ENCODE results near the gene ZNF496.
A peak's percentile ranks its signal among the peaks of the same experiment; 100 is the strongest.
"Not testable (repeated sequence)": the region's sequence is repeated elsewhere in the genome, so short reads cannot be mapped to it uniquely, and the experiment has no call there.

ZNF496 gene

DNA sequence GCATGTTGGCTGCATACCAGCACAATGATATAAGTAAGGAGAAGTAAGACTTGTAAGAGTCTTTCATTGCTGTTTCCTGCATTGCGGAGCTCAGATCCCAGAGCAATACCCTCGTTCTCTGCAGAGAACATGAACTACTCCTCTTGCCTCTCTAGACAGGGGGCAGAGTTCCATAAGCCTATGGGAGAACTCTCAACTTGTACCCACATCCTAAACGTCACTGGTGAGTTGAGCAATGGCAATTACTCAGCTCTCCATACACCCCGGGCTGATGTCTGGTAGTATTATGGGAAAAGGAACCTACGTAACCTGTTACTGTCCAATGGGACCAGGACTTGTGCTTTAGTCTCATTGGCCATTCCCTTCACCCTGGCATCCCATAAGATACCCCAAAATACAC lies 27.3 kb upstream of the ZNF496 start:
- no peak for DNase-seq

DNA sequence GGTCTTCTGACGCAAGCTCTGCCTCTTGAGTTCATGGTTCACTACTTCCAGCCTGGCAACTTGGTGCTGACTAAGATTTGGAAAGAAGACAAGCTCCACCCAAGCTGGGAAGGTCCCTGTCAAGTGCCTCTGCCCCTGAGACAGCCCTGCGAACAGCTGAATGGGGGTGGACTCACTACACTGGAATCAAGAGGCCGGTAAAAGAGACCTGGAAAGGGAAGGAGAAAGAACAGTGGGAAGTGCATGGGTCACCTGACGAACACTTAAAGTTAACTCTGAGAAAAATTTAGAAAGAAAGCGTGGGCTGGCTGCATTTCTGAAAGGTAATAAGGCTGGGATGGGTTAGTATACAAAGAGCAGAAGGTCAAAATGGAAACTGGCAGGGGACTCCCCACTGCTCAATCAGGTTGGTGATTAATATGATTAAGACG lies 26.1 kb upstream of the ZNF496 start:
- no peak for DNase-seq

DNA sequence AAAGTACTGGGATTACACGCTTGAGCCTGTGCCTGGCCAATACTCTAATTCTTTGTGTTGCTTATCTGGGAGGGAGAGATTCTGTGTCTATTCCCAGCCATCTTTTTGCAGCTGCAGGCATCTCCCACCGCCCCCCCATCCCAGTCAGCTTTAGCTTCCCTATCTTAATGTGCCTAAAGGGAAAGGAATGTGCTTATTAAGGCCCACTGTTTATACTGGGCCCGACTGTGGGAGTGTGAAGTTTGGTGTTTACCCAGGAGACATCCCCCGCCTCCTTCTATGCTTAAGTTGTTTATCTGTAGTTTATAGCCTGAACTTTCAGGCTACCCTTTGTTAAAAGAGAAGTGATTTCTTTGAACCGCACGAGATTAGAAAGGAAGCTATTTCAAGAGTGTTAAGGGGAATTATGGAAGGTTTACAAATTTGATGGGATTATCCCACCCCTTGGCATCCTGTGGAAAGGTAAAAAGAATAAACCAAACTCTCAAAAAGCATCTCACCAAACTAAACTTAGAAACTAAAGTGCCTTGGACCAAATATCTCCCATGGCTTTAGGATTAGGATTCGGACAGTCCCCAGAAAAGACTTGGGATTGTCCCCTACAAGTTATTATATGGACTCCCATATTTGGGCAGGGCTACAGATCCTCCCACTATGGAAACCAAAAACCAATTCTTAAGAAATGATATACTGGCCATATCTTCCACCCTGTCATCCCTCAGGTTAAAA lies 25.5 kb upstream of the ZNF496 start:
- DNase-seq: no peak

DNA sequence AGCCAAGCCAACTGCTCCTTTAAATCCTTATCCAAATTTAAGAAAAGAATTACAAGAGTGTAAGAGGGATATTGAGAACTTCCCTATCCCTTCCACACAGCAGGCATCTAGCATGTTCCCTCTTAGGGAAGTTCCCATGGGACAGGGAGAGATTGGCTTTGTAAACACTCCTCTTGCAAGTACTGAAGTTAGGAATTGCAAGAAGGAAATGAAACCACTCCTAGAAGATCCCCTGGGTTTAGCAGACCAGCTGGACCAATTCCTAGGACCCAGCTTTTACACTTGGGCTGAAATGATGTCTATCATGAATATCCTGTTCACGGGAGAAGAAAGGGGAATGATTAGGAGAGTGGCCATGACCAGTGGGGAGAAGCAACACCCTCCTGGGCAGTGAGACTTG lies 23.5 kb upstream of the ZNF496 start:
- DNase-seq: not testable (repeated sequence)

DNA sequence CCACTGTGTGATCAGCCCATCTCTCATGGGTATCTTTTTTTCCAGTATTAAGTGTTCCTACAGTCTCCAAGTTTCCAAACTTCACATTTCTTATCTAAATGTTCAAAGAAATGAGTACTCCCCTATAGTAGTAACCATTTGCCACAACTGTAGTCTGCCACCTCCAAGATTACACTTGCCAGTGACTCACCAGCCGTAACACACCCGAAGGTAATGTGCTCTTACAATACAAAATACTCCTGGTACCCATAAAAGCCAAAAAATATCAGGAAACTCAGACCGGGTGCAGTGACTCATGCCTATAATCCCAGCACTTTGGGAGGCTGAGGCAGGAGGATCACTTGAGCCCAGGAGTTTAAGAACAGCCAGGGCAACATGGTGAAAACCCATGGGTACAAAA lies 20.5 kb upstream of the ZNF496 start:
- DNase-seq: no peak

DNA sequence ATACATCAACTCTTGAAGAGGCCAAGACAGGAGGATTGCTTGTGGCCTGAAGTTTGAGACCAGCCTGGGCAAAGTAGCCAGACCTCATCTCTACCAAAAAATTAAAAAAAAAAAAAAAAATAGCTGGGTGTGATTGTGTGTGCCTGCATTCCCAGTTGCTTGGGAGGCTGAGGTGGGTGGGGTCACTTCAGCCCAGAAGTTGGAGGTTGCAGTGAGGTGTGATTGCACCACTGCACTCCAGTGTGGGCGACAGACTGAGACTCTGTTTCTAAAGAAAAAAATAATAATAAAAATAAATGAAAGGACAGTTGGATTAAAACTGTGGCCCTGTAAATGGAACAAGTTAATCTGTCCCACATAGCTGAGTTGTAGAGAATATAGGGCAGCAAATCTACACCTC lies 18.9 kb upstream of the ZNF496 start:
- no peak for DNase-seq

DNA sequence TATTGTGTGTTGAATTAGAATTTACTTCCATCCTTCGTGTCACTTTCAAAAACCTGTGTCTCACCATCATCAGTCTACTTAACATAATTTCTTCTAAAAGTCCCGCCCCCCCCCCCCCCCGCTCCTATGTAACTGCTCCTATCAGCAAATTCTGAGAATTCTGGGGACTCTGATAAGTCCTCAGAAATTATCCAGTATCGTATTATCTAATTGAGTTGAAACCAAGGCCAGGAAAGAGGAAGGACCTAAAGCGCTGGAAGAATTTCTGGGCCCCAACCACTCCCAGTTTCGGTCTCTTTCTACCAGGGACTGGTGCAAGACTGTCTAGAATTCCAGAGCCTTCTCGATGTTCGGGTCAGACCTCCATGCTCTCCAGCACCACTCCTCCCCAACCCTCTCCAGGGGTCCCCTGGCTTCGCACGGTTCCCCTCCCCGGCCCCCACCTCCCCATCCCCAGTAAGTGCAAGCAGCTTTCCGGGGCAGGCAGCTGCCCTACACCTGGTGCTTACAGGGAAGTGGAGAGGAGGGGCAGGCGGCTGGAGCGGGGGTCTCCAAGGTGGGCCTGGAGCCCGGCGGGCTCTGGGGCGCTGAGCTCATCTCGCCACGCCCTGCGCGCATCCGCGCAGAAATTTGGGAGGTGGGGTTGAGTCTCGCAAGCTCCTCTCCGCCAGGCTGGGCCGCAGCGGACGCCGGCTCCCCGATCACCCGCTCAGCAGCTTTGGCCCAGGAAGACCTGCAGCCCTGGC lies 16.0 kb upstream of the ZNF496 start:
- no peak for DNase-seq

DNA sequence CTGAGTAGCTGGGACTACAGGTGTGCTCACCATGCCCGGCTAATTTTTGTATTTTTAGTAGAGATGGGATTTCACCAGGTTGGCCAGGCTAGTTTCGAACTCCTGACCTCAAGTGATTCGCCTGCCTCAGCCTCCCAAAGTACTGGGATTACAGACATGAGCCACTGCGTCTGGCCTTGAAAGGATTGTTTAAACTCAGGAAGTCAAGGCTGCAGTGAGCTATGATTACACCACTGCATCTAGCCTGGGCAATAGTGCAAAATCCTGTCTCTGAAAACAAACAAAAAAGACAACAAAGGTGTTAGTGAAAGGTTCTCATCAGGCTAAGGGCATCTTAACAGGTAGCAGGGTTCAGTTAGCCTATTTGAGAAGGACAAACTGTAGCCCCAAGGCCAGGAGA lies 14.2 kb upstream of the ZNF496 start:
- no peak for DNase-seq

DNA sequence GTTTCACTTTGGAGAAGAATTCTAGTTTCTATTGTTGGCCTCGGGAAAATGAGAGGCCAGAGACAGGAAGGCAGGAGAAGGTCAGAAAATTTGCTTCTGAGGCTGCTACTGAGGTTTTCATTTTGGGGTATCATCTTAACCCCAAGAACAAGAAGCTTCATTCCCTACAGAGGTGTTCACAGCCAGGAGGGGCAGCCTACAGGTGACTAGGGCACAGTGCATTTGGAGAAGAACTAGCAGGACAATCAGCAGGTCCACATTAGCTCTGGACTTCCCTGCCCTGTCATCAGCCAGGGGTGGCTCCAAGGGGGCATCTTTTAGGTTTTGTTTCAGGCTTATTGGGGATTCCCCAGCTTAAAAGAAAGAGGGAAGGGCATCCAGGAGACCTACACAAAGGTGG lies 12.1 kb upstream of the ZNF496 start:
- DNase-seq: no peak

DNA sequence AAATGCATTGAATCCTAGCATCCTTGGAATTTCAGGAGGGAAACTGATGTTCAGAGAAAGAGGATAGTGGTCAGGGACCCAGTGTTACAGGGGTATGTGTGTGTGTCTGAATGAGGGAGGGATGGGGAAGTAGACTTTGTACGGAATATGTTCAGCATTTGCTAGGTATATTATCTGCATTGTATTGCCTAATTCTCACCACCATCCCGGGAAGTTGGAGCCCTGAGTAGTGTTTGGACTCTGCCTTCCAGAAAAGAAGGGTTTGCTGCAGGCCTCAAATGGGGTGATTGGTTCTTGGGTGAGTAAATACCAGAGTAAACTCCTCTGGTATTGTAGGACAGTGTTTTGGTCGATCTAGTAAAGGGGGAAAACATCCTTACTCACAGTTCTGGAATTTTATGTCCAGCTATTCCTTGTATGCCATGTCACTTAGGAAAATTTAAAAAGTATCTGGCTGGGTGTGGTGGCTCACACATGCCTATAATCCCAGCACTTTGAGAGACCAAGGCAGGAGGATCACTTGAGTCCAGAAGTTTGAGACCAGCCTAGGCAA lies 7.1 kb upstream of the ZNF496 start:
- no peak for DNase-seq

DNA sequence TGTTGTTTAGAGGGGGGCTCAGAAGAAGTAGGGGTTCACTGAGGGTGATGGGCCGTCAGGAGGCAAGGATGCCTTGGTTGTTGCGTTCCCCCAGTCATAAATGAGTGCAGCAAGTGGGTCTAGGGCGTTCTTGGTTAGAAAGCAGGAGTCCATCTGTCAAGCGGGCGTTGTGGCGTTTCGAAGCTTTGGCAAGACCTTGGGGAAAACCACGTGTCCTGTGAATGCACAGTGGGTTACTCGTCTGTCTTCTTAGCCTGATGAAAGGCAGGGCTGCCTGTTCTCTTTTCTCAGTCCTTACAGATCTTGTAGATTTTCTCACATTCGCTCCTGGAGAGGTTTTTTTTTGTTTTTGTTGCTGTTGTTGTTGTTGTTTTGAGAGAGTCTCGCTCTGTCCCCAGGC lies 6.3 kb upstream of the ZNF496 start:
- DNase-seq: peak; percentile 8

DNA sequence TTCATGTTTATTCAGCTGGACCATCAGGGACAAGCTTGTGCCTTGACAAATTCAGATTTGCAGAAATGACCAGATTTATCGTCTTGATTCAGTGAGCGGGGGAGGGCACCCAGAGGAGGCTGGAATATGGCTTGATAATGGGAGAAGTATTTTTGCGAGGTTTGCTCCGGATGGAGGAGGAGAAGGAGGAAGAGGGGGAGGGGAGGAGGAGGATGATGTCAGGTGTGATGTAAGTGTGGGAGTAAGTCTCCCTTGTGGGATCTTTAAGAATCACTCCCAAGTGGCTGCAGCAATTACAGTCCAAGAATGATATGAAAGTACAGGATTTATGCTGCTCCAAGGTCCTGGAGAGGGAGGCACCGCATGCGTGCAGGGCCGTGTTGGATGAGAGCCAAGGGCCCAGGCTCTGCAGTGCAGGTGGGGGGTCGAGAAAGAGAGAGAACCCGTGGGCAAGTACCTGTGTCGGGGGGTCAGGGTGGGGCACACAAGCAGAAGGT lies 5.6 kb upstream of the ZNF496 start:
- DNase-seq: no peak

DNA sequence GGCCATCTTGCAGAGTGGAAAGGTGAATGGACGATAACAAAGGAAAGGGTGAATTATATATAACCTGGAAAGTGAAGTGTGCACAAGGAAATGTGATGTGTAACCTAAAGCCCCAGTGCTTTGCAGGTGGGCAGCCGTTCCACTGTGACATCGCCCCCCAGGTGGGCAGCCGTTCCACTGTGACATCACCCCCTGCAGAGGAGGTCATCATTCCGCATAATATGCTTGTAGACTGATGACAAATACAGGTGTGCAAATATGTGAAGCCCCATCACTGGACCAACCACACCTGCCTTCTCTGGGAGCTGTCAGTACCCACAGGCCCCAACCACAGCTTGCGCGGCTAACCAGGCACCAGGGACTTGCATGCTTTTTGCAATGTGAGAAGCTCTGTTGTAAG lies 4.7 kb upstream of the ZNF496 start:
- no peak for DNase-seq

DNA sequence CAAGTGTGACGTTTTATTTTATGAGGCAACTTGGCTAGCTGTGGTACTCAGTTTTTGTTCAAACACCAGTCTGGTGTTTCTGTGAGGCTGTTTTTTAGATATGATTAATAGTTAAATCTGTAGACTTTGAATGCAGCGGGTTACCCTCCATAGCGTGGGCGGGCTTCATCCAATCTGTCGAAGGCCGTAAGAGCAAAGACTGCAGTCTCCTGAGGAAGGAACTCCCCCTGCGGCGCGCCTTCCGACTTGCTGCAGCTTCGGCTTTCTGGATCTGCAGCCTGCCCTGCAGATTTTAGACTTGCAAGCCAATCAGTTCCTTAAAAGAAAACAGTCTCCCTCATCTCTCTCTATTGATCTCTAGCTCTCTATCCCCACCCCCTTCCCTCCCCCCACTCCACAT lies 4.2 kb upstream of the ZNF496 start:
- no peak for DNase-seq

DNA sequence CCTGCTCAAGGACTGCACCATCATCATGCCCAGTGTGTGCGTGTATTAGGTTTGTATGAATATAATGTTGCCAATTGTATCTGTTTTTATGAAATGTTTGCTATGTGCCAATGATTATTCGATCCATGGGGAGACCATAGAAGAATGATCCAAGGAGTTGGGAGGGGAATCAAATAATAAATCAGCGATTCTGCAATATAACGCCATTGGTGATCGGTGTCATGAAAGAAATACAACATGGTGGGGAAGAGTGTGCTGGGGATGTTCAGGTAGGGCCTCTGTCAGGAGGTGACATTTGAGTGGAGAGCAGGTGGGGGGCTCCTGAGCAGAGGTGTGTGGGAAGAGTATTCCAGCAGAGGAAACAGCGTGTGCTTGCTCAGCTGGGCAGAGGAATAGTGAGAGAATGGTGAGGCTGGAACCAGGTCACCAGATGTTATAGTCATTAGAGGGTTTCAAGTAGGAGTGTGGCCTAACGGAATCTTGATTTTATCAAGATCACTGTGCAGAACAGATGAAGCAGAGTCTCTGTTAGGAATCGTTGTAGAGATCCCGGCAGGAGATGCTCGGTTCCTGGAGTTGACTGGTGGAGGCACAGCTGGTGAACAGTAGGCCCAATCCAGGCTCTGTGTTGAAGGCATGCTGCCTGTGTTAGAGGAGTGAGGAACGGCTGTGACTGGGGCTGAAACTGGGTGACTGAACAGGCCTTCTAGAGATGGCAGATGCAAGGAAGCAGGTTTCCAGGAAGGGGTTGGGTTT lies 2.9 kb upstream of the ZNF496 start:
- no peak for DNase-seq

DNA sequence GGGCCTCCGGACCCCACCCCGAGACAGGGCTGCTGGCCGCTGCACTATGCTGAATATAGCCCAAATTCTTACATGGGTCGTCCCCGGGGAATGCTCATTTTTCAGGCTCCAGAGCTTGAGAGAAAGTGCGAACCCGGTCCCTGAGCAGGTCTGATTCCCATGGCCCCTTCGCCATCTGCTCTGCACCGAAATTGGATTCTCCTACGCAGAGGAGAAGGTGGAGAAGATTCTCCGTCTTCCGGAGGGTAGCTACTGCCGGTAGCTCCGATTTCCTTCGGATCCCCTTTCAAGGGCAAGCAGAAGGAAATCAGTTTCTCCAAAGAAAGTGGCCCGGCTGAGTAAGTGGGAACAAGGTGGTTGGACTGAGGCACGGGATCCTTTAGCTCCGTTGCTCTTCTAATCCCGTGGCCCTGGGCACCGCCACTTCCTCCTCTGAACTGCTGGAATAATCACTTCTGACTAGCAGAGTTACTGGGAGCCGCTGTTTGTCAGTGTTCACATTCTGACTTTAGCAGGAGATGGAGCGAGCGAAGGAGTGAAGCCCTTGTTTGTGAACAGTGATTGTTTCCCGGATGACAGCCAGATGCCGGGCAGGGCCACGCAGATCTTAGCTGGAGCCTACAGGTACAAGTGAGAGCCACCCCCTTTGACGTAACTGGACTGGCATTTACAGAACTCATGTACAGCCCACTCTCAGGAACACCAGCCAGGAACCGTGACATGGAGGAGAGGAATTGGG lies 1.1 kb upstream of the ZNF496 start:
- no peak for DNase-seq

DNA sequence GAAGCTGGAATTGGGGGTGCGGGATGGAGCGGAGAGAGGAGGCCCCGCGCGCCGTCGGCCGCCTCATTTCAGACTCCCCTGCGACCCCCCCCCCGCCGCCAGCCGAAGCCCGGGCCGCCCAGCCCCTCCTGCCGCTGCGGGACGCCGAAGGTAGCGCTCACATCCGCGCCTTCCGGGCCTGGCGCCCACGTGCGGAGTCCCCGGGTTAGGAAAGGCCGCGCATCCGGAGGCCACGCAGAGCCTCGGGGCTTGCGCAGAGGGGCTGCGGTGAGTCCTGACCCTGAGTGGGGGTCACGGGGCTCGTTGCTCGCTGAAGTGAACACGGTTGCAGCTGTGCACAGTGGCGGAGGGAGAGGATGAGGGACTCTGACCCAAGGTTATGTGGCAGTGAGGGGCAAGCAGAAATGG lies 552 bp upstream of the ZNF496 start:
- DNase-seq: no peak

DNA sequence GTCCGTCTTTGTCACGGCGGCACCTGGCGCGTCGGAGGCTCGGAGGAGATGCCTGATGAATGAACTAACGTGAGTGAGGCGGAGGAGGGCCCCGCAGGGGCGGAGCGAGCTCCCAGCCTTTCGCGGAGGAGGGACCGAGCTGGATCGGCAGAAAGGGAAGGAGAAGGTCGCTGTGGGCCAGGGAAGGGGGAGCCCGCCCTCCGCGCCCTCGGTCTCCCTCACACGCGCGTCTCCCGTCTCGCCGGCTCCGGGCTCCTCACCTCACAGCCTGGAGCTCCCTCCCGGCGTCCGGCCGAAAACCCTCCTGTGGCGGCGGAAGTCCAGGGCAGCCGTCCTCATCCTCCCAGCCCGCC lies 519 bp downstream of the ZNF496 start:
- DNase-seq: peak; percentile 39

DNA sequence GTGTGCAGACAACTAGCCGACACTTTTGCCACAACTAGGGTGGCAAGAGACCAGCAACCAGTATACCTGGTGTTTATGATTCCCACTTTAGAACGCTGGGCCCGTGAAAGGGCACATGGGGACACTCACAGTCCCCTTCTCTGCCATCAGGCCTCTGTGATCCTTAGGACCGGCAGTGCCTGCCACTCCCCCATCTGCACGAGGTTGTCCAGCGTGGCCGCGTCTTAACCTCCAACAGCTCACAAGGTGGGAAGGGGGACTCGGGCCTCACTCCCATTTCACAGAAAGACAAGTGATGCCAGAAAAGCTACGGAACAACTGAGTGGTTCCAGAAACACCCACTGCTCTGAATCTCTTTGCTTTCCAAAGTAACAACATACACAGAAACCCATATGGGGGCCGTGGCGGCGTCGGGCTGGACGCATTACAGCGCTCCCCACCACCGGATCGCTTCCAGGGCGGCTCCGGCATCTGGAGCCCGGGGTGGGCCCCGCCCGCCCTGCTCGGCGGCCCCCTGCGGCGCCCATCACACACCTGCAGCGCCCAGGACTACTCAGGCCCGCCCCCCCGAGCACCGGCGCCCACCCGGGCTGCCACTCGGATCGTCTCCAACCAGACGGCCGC lies 1.0 kb downstream of the ZNF496 start:
- DNase-seq: no peak

DNA sequence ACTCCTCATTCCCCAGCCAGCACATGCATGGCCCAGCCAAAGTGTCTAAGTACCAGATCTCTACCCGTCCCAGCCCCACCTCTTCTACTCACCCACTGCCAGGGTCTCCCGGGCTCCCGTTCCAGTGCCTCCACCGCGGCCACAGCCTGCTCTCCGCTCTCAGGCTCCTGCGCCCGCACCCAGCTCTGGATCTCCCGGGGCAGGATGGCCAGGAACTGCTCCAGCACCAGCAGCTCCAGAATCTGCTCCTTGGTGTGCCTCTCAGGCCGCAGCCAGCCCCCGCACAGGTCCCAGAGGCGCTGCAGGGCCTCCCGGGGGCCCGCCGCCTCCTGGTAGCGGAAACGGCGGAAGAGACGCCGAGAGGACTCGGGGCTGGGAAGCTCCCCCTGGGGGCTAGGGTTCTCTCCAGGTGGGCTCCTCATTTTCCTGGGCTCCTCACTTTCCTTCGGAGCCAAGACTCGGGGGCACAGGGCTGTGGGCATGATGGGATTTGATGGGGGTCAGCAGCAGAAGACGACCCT lies 2.5 kb downstream of the ZNF496 start:
- DNase-seq: no peak

DNA sequence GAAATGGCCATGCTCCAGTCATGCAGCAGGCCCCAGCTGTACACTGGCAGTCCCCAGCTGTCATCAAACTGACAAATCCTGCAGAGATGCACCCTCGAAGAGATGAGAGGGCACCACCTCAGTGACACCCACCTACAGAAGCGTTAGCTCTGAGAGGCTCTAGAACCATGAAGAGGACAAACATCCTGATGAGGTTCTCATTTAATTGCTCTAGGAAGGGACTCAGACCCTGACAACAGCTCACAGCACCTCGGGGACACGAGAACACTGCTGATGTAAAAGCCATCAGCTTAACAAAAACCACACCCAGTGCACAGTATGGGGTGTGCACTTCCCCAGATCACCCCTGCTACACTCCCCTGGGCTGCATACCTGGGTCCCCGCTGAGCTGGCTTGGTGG lies 3.4 kb downstream of the ZNF496 start:
- no peak for DNase-seq
